ENCODE measurements around the gene ARSH.

The ARSH gene

GRCh38 chrX:2965965-2966364, 40.4 kb upstream of the ARSH start:
- Histone ChIP-seq H3K36me3 (replicated peaks; ENCODE audit: low read depth, low read length) (no peaks in the 10 kb centered on the region), H4K20me1 (ENCODE audit: insufficient read depth, low read length) (no peaks in the 10 kb centered on the region), H3K4me1 (ENCODE audit: low read length) (peaks cover 6% of the 10 kb centered on the region), H3K79me2 (ENCODE audit: low read length) (no peaks in the 10 kb centered on the region), H3K27ac (ENCODE audit: low read length) (no peak overlapping the region), H3K4me3 (ENCODE audit: low read length) (no peak overlapping the region), H3K9me3 (ENCODE audit: insufficient read depth, low read length) (no peaks in the 10 kb centered on the region), H2AFZ (ENCODE audit: low read depth, low read length) (no peak overlapping the region), H3K9ac (ENCODE audit: low read length) (no peak overlapping the region), H3K4me2 (ENCODE audit: low read length) (peak overlapping the region; percentile 36; the same call in 1 of the 2 replicates), H3K27me3 (ENCODE audit: low read depth, low read length) (no peaks in the 10 kb centered on the region)
- TF ChIP-seq CTCF (IDR thresholded peaks at IDR 0.05; ENCODE audit: low read depth, low read length) (no peak), EZH2phosphoT487 (IDR thresholded peaks at IDR 0.05; ENCODE audit: low read depth) (no peak)

- Histone ChIP-seq H3K9me3 (ENCODE audit: insufficient read depth, low read length) (no peaks in the 10 kb centered on the region), H3K4me1 (ENCODE audit: low read length) (peaks cover 6% of the 10 kb centered on the region), H3K4me3 (ENCODE audit: low read length) (no peak overlapping the region), H3K27me3 (ENCODE audit: low read depth, low read length) (no peaks in the 10 kb centered on the region), H3K27ac (ENCODE audit: low read length) (no peak overlapping the region), H3K9ac (ENCODE audit: low read length) (no peak overlapping the region), H4K20me1 (ENCODE audit: insufficient read depth, low read length) (no peaks in the 10 kb centered on the region), H2AFZ (ENCODE audit: low read depth, low read length) (no peak overlapping the region), H3K4me2 (ENCODE audit: low read length) (no peak overlapping the region), H3K79me2 (ENCODE audit: low read length) (no peaks in the 10 kb centered on the region), H3K36me3 (replicated peaks; ENCODE audit: low read depth, low read length) (no peaks in the 10 kb centered on the region)
- no peak for TF ChIP-seq EZH2phosphoT487 (IDR thresholded peaks at IDR 0.05; ENCODE audit: low read depth)
- TF ChIP-seq CTCF (IDR thresholded peaks at IDR 0.05; ENCODE audit: low read depth, low read length): no peak
These were observed 39.3 kb upstream of the ARSH start for GRCh38 chrX:2967012-2967411.

- Histone ChIP-seq H3K36me3 (replicated peaks; ENCODE audit: low read depth, low read length) (no peaks in the 10 kb centered on the region), H4K20me1 (ENCODE audit: insufficient read depth, low read length) (no peaks in the 10 kb centered on the region), H3K4me1 (ENCODE audit: low read length) (peaks cover 6% of the 10 kb centered on the region), H3K27ac (ENCODE audit: low read length) (no peak overlapping the region), H3K4me3 (ENCODE audit: low read length) (no peak overlapping the region), H3K27me3 (ENCODE audit: low read depth, low read length) (no peaks in the 10 kb centered on the region), H3K4me2 (ENCODE audit: low read length) (no peak overlapping the region), H3K9ac (ENCODE audit: low read length) (no peak overlapping the region), H2AFZ (ENCODE audit: low read depth, low read length) (no peak overlapping the region), H3K9me3 (ENCODE audit: insufficient read depth, low read length) (no peaks in the 10 kb centered on the region), H3K79me2 (ENCODE audit: low read length) (no peaks in the 10 kb centered on the region)
- TF ChIP-seq CTCF (IDR thresholded peaks at IDR 0.05; ENCODE audit: low read depth, low read length): no peak
- no peak for TF ChIP-seq EZH2phosphoT487 (IDR thresholded peaks at IDR 0.05; ENCODE audit: low read depth)
These were observed 38.8 kb upstream of the ARSH start for GRCh38 chrX:2967584-2967983.

GRCh38 chrX:2967998-2968909, 38.1 kb upstream of the ARSH start:
- no peaks in the 10 kb centered on the region for H3K27me3 ChIP-seq (ENCODE audit: low read depth, low read length)
- no peaks in the 10 kb centered on the region for H4K20me1 ChIP-seq (ENCODE audit: insufficient read depth, low read length)
- H3K36me3 ChIP-seq (replicated peaks; ENCODE audit: low read depth, low read length): no peaks in the 10 kb centered on the region
- H3K9me3 ChIP-seq (ENCODE audit: insufficient read depth, low read length): no peaks in the 10 kb centered on the region
- H3K4me3 ChIP-seq (ENCODE audit: low read length): no peak overlapping the region
- H3K9ac ChIP-seq (ENCODE audit: low read length): no peak overlapping the region
- TF ChIP-seq EZH2phosphoT487 (IDR thresholded peaks at IDR 0.05; ENCODE audit: low read depth): no peak
- TF ChIP-seq CTCF (IDR thresholded peaks at IDR 0.05; ENCODE audit: low read depth, low read length): no peak
- H3K4me2 ChIP-seq (ENCODE audit: low read length): no peak overlapping the region
- no peak overlapping the region for H2AFZ ChIP-seq (ENCODE audit: low read depth, low read length)
- no peaks in the 10 kb centered on the region for H3K79me2 ChIP-seq (ENCODE audit: low read length)
- no peak overlapping the region for H3K27ac ChIP-seq (ENCODE audit: low read length)
- peaks cover 6% of the 10 kb centered on the region for H3K4me1 ChIP-seq (ENCODE audit: low read length)
